NB4 (cell line): ENCODE results near the gene MORC2.

Source experiments
- DNase-seq: peaks from one replicate; pipeline ENCODE4 v3.0.0; 2010; ENCODE audit warnings: low read depth
- H3K4me3 ChIP-seq: one replicate; pipeline ENCODE4 v1.5.1; 2011; ENCODE audit warnings: mild to moderate bottlenecking, low read depth, low read length, moderate library complexity
- MYC ChIP-seq: IDR thresholded peaks from 2 replicates; pipeline ENCODE4 v1.6.1; 2011; ENCODE audit warnings: low read depth, low read length
- POLR2A ChIP-seq: IDR thresholded peaks from 2 replicates; pipeline ENCODE4 v1.6.1; 2011; ENCODE audit warnings: mild to moderate bottlenecking; ENCODE audit not compliant: insufficient read length; ENCODE audit errors: extremely low read depth
- TF ChIP-seq, protein P1 (sequence below): IDR thresholded peaks from 2 replicates; pipeline ENCODE4 v1.6.1; 2011; ENCODE audit warnings: low read depth, low read length
- TF ChIP-seq, protein P2 (sequence below): IDR thresholded peaks from one replicate; pipeline ENCODE4 v1.5.1; 2012; ENCODE audit warnings: low read depth, low read length

The MORC2 gene

DNA sequence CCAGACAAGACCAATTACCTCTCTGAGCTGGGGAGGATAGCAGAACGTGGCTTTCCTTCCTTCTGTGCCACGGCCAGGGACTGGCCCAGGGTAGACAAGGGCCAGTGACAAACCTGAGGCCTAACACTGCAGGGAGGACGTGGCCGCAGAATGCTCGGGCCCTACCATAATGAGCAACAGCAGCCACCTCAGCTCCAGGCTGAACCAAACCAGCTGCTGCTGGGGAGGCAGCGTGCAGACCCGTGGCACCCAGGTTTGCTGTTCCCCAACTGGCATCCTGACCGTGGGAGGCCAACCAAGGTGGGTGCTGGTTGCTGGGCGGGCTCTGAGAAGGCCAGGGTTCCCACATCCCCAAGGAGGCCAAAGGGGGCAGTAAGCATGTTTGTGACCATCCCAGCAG is 83.0 kb downstream of the MORC2 start:
- no peak overlapping the region for H3K4me3 ChIP-seq
- TF ChIP-seq, protein P1, sequence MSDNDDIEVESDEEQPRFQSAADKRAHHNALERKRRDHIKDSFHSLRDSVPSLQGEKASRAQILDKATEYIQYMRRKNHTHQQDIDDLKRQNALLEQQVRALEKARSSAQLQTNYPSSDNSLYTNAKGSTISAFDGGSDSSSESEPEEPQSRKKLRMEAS: no peak
- TF ChIP-seq MYC (no peak), POLR2A (no peak)
- TF ChIP-seq, protein P2, sequence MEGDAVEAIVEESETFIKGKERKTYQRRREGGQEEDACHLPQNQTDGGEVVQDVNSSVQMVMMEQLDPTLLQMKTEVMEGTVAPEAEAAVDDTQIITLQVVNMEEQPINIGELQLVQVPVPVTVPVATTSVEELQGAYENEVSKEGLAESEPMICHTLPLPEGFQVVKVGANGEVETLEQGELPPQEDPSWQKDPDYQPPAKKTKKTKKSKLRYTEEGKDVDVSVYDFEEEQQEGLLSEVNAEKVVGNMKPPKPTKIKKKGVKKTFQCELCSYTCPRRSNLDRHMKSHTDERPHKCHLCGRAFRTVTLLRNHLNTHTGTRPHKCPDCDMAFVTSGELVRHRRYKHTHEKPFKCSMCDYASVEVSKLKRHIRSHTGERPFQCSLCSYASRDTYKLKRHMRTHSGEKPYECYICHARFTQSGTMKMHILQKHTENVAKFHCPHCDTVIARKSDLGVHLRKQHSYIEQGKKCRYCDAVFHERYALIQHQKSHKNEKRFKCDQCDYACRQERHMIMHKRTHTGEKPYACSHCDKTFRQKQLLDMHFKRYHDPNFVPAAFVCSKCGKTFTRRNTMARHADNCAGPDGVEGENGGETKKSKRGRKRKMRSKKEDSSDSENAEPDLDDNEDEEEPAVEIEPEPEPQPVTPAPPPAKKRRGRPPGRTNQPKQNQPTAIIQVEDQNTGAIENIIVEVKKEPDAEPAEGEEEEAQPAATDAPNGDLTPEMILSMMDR: no peak
- no peak for DNase-seq

DNA sequence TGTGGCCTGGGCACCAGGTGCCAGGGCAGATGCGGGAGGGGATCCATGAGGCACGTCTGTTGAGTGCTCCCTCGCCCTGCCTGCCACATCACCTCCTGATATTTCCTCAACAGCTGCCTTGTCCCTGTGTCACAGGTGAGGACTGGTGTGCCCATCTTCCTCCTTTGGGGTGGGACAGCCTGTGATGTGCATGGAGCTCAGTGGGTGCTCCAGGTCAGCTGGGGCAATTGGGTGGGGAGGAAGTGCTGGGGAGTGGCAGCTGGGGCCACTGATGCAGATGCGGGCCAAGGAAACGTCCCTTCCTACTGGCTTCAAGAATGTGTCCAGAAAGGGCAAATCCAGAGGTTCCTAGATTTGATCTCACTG is 83.6 kb downstream of the MORC2 start:
- no peak overlapping the region for H3K4me3 ChIP-seq
- TF ChIP-seq, protein P1: no peak
- TF ChIP-seq, protein P2: no peak
- no peak for TF ChIP-seq POLR2A
- TF ChIP-seq MYC: no peak
- DNase-seq: no peak

DNA sequence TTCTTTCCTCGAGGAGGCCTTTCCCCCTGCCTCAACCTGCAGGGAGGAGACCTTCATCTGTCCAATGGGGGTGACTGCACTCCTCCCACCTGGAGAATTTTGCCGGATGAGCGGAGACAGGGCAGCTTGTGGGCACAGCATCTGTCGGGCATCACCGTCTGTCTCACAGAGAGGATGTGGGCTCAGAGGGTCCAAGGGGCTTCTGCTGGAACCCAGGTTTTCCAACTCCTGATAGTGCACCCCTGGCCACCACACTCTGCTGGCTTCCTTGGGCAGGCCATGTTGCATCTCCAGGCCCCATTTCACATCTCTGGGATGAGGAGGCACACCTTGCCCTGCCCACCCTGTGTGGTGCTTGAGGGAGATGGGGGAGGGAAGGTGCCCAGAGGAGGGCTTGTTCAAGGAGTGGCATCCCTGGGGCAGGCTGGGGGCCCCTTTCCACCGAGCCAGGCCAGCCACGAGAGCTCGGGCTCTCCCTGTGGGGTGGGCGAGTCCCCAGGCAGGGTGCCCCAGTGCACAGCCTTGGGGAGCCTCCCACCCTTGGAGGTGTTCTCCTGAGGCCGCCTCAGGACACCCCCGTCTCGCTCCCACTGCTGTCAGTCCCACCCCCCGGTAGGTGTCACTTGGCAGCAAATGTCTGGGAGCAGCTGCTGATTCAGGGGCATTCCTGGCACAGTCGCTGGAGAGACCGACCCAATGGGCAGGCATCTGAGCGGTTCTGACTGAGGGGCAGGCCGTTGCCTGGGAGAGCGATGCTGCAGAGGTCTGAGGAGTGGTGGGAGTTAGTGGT is 84.2 kb downstream of the MORC2 start:
- DNase-seq: no peak
- no peak overlapping the region for H3K4me3 ChIP-seq
- TF ChIP-seq, protein P1: no peak
- TF ChIP-seq, protein P2: no peak
- no peak for TF ChIP-seq POLR2A
- no peak for TF ChIP-seq MYC

DNA sequence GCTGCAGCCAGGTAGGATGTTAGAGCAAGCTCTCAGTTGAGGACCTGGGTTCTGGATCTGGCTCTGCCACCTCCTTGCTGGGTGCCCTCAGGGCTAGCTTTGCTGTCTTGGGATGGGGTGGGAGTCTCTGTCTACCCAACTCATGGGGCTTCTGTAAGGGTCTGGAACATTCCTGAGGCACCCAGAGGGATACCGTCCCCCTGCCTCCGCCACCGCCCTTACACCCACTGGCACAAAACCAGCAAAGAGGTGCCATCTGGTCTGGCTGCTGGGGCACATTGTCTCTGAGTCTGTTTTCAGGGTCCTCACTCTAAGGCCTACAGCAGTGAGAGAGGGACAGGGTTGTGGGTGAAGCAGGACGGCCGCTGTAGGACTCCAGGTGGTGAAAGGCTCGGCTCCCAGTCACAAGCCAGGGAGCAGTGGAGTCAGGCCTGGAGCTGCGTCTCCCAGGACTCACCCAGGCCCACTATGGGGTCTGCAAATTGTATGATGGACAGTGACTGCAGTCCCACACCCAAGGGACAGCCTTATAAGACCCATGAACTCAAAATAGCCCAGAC is 84.9 kb downstream of the MORC2 start:
- DNase-seq: no peak
- TF ChIP-seq, protein P1: no peak
- H3K4me3 ChIP-seq: no peak overlapping the region

DNA sequence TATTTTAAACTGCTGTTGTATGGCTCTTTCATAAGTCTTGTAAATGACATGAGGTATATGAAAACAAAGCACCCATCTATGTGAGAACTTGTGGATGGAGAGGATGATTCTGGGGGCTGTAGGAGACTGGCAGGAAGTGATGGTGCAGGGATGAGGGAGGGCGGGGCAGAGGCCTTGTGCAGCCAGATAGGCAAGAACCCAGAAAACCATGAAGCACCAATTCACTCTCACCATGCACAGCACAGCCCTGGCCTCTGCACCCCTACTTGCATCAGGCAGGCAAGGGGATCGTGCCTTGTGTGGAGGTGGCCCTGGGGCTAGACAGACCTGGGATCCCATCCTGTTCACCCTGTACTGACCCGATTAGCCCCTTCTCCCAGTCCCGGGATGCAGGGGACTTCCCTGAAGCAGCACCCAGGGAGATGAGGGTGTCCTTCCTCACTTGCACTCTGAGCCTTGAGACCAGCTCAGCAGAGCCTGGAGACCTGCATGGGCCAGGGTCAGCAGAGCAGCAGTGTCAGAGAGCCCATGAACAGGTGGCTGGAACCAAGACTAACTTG is 85.5 kb downstream of the MORC2 start:
- H3K4me3 ChIP-seq: no peak overlapping the region
- DNase-seq: no peak
- TF ChIP-seq, protein P2: no peak
- TF ChIP-seq, protein P1: no peak
- TF ChIP-seq POLR2A: no peak
- no peak for TF ChIP-seq MYC

DNA sequence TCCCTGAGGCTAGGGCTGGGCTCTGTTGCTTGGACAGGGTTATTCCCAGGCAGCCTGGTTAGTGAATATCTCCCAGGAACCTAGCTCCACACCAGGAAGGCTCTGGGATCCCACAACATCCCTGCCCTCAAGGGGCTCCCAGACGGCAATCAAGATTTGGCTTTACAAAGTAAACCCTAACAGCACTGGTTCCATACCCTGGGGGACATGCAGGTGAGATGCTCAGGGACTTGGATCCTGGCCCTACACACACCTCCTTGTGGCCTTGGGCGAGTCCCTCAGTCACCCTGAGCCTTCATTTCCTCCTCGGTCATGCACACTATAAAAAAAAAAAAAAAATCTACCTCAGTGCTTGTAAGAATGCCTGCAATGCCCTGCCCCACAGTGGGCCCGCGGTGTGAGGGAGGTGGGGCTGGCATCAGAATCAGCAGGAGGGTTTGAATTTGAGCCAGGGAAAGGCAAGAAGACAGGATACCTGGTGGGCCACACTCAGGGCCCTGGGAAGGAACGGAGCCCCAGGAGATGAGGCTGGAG is 86.3 kb downstream of the MORC2 start:
- no peak overlapping the region for H3K4me3 ChIP-seq
- DNase-seq: no peak
- TF ChIP-seq, protein P1: no peak
- TF ChIP-seq POLR2A (no peak), MYC (no peak)
- TF ChIP-seq, protein P2: no peak
